BLaER1 (cell line): ENCODE measurements around the gene ANTXR1.

ENCODE experiments used
- H3K27ac ChIP-seq: shearing (Covaris generic); formaldehyde crosslinking; 2 replicates; pipeline ENCODE4 v1.8.1; 2022
- H3K27me3 ChIP-seq: shearing (Covaris generic); formaldehyde crosslinking; 2 replicates; pipeline ENCODE4 v1.8.1; 2022
- H3K36me3 ChIP-seq: shearing (Covaris generic); formaldehyde crosslinking; 2 replicates; pipeline ENCODE4 v1.8.1; 2022
- H3K4me1 ChIP-seq: shearing (Covaris generic); formaldehyde crosslinking; 2 replicates; pipeline ENCODE4 v1.8.1; 2022
- H3K4me2 ChIP-seq: shearing (Covaris generic); formaldehyde crosslinking; 2 replicates; pipeline ENCODE4 v1.8.1; 2022
- H3K4me3 ChIP-seq: shearing (Covaris generic); formaldehyde crosslinking; 2 replicates; pipeline ENCODE4 v1.8.1; 2022
- H3K9ac ChIP-seq: shearing (Covaris generic); formaldehyde crosslinking; 2 replicates; pipeline ENCODE4 v1.8.1; 2022
- H3K9me3 ChIP-seq: shearing (Covaris generic); formaldehyde crosslinking; 2 replicates; pipeline ENCODE4 v1.8.1; 2022
- H4K20me1 ChIP-seq: shearing (Covaris generic); formaldehyde crosslinking; 2 replicates; pipeline ENCODE4 v1.8.1; 2022
- Cebpa-rat ChIP-seq: shearing (Covaris generic); IDR thresholded peaks from 2 replicates; pipeline ENCODE4 v1.8.1; 2022

ANTXR1 gene

GRCh38 chr2:69089998-69090397, 77.0 kb downstream of the ANTXR1 start:
- no peaks in the 10 kb centered on the region for H3K27me3 ChIP-seq
- TF ChIP-seq Cebpa-rat = no peak
- H3K9ac ChIP-seq = no peak overlapping the region
- no peaks in the 10 kb centered on the region for H3K9me3 ChIP-seq
- H3K27ac ChIP-seq = no peak overlapping the region
- H3K4me3 ChIP-seq = no peak overlapping the region
- 0 out of 2 replicates have a peak, but pooled peaks cover 5% of the 10 kb centered on the region for H3K4me1 ChIP-seq
- no peaks in the 10 kb centered on the region for H3K36me3 ChIP-seq
- no peaks in the 10 kb centered on the region for H4K20me1 ChIP-seq
- no peak overlapping the region for H3K4me2 ChIP-seq

GRCh38 chr2:69090820-69091219, 77.8 kb downstream of the ANTXR1 start:
- no peak for TF ChIP-seq Cebpa-rat
- Histone ChIP-seq H3K9ac (no peak overlapping the region), H3K36me3 (no peaks in the 10 kb centered on the region), H4K20me1 (no peaks in the 10 kb centered on the region), H3K4me3 (no peak overlapping the region), H3K4me1 (0 out of 2 replicates have a peak, but pooled peaks cover 5% of the 10 kb centered on the region), H3K27me3 (no peaks in the 10 kb centered on the region), H3K9me3 (no peaks in the 10 kb centered on the region), H3K27ac (no peak overlapping the region), H3K4me2 (no peak overlapping the region)

GRCh38 chr2:69092857-69093256, 79.9 kb downstream of the ANTXR1 start:
- no peaks in the 10 kb centered on the region for H3K36me3 ChIP-seq
- no peak overlapping the region for H3K27ac ChIP-seq
- no peaks in the 10 kb centered on the region for H3K4me1 ChIP-seq
- no peak overlapping the region for H3K9ac ChIP-seq
- H3K9me3 ChIP-seq = no peaks in the 10 kb centered on the region
- no peaks in the 10 kb centered on the region for H4K20me1 ChIP-seq
- no peak overlapping the region for H3K4me3 ChIP-seq
- H3K4me2 ChIP-seq = no peak overlapping the region
- no peak for TF ChIP-seq Cebpa-rat
- H3K27me3 ChIP-seq = no peaks in the 10 kb centered on the region

GRCh38 chr2:69095305-69095704, 82.3 kb downstream of the ANTXR1 start:
- H3K9me3 ChIP-seq = no peaks in the 10 kb centered on the region
- no peak overlapping the region for H3K27ac ChIP-seq
- H3K9ac ChIP-seq = no peak overlapping the region
- no peak for TF ChIP-seq Cebpa-rat
- H4K20me1 ChIP-seq = no peaks in the 10 kb centered on the region
- no peaks in the 10 kb centered on the region for H3K27me3 ChIP-seq
- no peak overlapping the region for H3K4me2 ChIP-seq
- H3K4me1 ChIP-seq = no peaks in the 10 kb centered on the region
- no peak overlapping the region for H3K4me3 ChIP-seq
- H3K36me3 ChIP-seq = no peaks in the 10 kb centered on the region

- Histone ChIP-seq H3K4me3 (no peak overlapping the region), H3K36me3 (no peaks in the 10 kb centered on the region), H3K4me2 (no peak overlapping the region), H3K9me3 (no peaks in the 10 kb centered on the region), H3K27me3 (no peaks in the 10 kb centered on the region), H3K27ac (no peak overlapping the region), H3K4me1 (no peaks in the 10 kb centered on the region), H3K9ac (no peak overlapping the region), H4K20me1 (no peaks in the 10 kb centered on the region)
- TF ChIP-seq Cebpa-rat = no peak
Measured at GRCh38 chr2:69096326-69097095, 83.5 kb downstream of the ANTXR1 start.

- Histone ChIP-seq H3K4me3 (no peak overlapping the region), H3K36me3 (no peaks in the 10 kb centered on the region), H3K4me2 (no peak overlapping the region), H4K20me1 (no peaks in the 10 kb centered on the region), H3K9ac (no peak overlapping the region), H3K27ac (no peak overlapping the region), H3K4me1 (no peaks in the 10 kb centered on the region), H3K27me3 (no peaks in the 10 kb centered on the region), H3K9me3 (no peaks in the 10 kb centered on the region)
- TF ChIP-seq Cebpa-rat = no peak
Measured at GRCh38 chr2:69097148-69097610, 84.2 kb downstream of the ANTXR1 start.

- no peak overlapping the region for H3K4me3 ChIP-seq
- no peak for TF ChIP-seq Cebpa-rat
- no peak overlapping the region for H3K27ac ChIP-seq
- H3K27me3 ChIP-seq = no peaks in the 10 kb centered on the region
- no peak overlapping the region for H3K4me2 ChIP-seq
- H3K9me3 ChIP-seq = no peaks in the 10 kb centered on the region
- H3K36me3 ChIP-seq = no peaks in the 10 kb centered on the region
- H4K20me1 ChIP-seq = no peaks in the 10 kb centered on the region
- no peaks in the 10 kb centered on the region for H3K4me1 ChIP-seq
- no peak overlapping the region for H3K9ac ChIP-seq
Measured at GRCh38 chr2:69097891-69098655, 85.1 kb downstream of the ANTXR1 start.

GRCh38 chr2:69099541-69099940, 86.6 kb downstream of the ANTXR1 start:
- H3K9ac ChIP-seq = no peak overlapping the region
- no peaks in the 10 kb centered on the region for H3K9me3 ChIP-seq
- no peaks in the 10 kb centered on the region for H3K27me3 ChIP-seq
- no peak overlapping the region for H3K27ac ChIP-seq
- no peak overlapping the region for H3K4me3 ChIP-seq
- H4K20me1 ChIP-seq = no peaks in the 10 kb centered on the region
- no peaks in the 10 kb centered on the region for H3K4me1 ChIP-seq
- TF ChIP-seq Cebpa-rat = no peak
- H3K4me2 ChIP-seq = no peak overlapping the region
- H3K36me3 ChIP-seq = no peaks in the 10 kb centered on the region

- no peaks in the 10 kb centered on the region for H3K4me1 ChIP-seq
- no peaks in the 10 kb centered on the region for H3K9me3 ChIP-seq
- H3K9ac ChIP-seq = no peak overlapping the region
- no peaks in the 10 kb centered on the region for H4K20me1 ChIP-seq
- H3K27ac ChIP-seq = no peak overlapping the region
- no peak overlapping the region for H3K4me3 ChIP-seq
- H3K27me3 ChIP-seq = no peaks in the 10 kb centered on the region
- no peaks in the 10 kb centered on the region for H3K36me3 ChIP-seq
- no peak for TF ChIP-seq Cebpa-rat
- H3K4me2 ChIP-seq = no peak overlapping the region
Measured at GRCh38 chr2:69100220-69100723, 87.3 kb downstream of the ANTXR1 start.

- no peak overlapping the region for H3K4me3 ChIP-seq
- no peak overlapping the region for H3K27ac ChIP-seq
- TF ChIP-seq Cebpa-rat = no peak
Measured at GRCh38 chr2:69102041-69102593, 89.1 kb downstream of the ANTXR1 start.

More at GRCh38 chr2:69102041-69102593, 89.1 kb downstream of the ANTXR1 start:
- no peak overlapping the region for H3K9ac ChIP-seq
- no peak overlapping the region for H3K4me2 ChIP-seq
- no peaks in the 10 kb centered on the region for H3K27me3 ChIP-seq
- H3K36me3 ChIP-seq = no peaks in the 10 kb centered on the region
- no peaks in the 10 kb centered on the region for H4K20me1 ChIP-seq
- no peaks in the 10 kb centered on the region for H3K9me3 ChIP-seq
- H3K4me1 ChIP-seq = no peaks in the 10 kb centered on the region
